GM19455 (cell line): ENCODE data around the gene RNH1.

Experiments
- ATAC-seq: cut with Tn5 transposase; IDR thresholded peaks from one replicate; pipeline ENCODE4 v1.9.1; 2021; ENCODE audit not compliant: unreplicated experiment

Gene RNH1

DNA sequence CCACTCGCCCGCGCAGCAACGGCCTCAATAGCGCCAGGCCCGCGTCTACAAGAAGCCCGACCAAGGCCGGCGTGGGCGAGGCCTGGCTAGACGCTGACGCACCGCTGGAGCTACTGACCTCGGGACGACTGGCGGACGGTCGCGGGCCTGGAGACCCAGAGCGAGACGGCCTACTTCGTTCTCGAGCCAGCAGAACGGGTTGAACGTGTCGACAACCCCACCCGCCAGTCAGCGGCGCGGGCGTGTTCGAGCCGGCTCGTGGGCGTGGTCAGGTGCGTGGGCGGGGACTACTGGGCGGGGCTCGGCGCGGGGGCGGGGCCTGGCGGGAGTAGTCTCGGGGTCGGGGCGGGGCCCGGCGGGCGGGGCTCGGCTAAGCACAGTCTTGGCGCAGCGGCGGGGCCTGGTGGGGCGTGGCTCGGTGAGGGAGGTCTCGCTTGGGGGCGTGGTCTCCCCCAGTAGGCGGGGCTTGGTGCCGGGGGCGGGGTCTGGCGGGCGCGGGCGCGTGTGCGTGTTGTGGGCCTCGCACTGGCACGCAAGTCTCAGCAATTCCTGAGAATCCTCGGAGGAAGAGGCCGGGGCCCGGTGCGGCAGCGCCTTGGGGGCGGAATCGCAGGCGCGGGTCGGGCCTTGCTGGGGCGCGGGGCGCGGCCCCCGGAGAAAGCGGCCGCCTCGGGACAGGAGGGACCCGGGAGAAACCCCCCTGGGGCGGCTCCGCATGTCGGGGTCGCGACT, at the start of gene RNH1:
Gene RNH1 (minus strand): TSS at position 248 of the 732 bp plus-strand sequence. CDS start 5,080 bp downstream, outside the sequence.
- peak; percentile 41 for ATAC-seq

DNA sequence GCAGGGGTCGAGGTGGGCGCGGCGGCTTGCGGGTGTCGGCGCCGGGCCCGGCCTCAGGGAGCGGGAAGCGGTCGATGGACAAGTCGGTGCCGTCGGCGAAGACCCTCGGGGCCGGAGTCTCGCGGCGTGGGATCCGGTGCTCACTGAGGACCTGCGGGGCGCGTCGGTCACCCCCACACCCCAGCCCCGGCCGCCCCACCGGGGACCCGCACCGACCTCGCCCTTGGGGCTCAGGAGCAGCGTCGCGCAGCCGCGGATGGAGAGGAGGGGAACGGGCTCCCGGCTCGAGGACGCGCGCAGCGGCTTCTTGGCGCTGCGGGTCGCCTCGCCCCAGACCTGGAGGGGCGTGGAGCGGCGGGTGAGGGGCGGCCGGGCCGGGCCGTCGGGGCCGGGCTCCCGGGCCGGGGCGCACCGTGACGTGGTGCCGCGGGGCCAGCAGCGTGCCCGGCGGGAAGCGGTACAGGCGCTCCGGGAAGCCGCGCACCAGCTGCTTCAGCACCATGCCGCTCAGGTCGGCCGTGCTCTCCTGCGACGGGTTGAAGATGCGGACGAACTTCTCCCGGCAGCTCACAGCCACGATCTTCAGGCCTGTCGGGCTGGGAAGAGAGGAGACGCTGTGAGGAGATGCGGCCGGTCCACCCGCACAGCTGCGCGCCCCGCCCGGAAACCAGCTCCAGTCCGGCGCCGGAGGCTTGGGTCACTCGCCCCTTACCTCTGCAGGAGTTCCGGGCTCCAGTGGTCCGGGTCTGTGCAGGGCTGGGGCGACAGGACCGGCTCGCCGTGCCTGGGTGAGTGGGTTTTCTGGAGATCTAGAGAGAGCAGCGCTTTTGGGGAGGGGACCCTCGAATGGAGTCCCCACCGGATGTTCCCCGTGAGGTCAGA, 49.0 kb upstream of the RNH1 start:
- ATAC-seq, result no peak

DNA sequence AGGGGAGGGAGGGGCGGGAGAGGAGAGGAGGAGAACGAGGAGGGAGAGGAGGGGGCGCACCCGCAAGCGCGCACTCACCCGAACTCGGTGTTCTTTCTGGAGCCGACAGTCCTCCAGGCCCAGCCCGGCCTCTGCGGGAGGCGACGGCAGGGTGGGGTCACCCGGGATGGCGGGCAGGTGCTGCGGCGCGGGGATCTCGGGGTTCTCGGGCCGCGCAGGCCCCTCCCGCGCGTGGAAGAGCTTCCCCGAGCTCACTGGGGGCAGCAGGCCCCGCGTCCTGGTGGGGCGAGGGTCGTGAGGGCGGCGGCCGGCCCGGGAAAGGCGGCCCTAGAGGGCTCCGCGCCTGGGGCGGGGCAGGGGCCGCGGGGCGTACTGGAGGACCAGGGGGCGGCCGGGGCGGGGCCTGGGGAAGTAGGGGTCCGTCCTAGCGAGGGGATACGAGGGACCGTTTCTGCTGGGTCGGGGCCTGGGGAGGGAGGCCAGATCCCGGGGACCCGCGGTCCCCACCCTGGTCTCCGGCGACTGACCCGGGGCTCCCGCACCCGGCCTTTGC, 48.3 kb upstream of the RNH1 start:
- ATAC-seq, result no peak

DNA sequence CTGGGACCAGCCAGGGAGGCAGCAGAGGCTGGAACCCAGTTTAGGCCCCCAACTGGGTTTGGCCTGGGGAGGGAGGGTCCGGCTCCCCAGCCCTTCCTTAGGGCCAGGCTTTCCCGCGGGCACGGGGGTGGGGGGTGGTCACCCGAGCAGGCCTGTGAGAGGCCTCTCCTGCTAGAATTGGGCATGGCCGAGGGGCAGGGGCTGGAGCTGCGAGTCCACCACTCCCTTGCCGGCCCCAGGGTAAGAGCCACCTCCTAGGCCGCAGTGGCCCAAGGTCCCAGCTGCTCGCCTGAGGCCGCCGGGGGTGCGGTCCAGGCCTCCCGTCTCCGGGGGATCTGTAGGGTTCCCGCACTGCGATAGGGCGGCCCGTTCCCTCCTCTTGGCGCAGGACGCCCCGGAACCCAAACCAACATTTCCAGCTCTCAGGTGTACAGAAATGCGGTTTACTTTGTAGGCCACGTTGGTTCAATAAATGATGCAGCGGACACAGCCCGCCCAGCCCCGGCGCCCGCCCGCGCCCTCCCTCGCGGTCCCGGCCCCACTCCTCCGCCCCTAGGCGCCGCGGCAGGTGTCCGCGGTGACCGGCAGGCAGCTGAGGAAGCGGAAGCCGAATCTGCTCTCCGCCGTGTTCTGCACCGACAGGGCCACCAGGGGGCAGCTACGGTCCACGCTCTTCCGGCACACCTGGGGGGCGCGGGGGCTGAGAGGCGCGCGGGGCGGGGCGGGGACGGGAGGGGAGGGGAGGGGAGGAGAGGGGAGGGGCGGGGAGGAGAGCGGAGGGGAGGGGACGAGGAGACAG, 47.6 kb upstream of the RNH1 start:
- ATAC-seq, result no peak

DNA sequence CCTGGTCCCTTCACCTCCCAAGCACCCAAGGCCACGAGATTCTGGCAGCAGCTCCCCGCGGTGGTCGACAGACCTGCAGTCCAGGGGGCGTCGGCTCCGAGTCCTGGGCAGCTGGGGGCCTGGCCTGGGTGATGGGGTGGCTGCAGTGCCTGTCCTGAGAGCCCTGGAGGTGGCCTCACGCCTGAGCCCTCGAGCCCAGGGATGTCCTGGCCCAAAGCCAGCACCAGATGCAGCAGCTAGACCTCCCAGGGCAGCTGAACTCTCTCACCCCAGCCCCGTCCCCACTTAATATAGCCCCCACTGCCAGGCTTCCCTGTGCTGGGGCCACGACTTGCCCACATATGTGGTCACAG, 46.9 kb upstream of the RNH1 start:
- no peak for ATAC-seq

DNA sequence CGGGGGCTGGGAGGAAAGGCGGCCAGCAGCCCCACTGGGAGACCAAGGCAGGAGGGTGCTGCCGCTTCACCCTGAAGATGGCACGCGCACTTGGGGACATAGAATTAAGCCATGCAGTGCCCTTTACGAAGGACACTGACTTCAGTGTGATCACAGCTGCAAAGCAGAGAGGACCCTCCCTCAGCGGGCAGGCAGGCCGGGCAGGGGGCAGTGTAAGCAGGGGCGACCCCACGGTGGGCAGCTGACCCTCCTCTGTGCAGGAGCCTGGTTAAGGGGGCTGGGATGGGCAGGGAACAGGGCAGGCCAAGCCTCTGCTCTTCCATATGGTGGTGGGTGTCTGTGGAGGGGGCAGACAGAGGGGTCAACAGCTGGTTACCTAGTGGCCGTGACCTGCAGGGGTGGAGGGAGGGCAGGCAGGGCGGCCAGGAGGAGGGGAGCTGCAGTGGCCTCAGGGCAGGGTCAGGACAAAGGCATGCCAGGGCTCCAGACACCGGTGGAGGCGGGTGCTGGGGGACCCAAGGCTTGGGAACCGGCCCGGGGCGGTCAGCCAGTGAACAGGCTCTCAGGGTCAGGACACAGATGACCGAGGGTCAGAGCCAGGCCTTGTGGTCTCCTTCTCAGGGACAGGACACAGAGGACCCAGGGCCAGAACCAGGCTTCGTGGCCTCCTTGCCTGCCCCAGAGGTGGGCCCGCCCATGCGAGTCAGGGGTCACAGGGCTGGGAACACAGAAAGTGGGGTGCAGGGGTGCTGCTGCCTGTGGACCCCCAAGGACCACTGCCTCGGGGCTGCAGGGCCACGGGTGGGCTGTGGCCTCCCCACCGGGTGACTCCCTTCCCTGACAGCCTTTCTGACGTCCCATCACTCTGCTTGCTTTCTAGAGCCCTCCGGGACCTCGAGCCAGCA, 46.3 kb upstream of the RNH1 start:
- ATAC-seq, result no peak

DNA sequence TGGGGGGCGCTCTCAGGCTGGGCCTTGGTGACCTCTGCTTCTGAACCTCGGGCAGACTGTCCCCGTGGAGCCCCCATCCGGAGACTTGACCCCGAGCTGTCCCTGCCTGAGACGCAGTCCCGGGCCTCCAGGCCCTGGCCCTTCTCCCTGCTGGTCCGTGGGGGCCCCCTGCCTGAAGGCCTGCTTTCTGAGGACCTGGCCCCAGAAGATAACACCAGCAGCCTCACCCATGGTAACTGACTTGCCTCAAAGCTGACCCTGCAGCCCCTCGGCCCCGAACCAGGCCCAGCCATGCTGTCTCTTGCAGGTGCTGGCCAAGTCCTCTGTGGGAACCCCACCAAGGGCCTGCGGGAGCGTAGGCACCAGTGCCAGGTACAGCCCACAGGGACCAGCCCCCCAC, 44.6 kb upstream of the RNH1 start:
- ATAC-seq, result no peak

DNA sequence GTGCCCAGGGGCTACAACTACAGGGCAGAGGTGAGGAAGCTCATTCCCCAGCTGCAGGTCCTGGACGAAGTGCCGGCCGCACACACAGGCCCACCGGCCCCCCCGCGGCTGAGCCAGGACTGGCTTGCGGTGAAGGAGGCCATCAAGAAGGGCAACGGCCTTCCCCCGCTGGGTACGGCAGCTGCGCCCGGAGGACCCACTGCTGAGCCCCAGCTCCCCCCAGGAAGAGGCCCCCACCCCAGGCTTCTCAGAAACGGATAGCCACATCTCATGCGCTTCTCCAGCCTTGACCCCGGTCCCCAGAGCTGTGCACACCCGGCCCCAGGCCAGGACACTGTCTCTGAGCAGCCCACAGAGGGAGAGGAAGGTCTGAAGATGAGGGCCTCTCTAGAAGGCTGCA, 44.1 kb upstream of the RNH1 start:
- no peak for ATAC-seq

DNA sequence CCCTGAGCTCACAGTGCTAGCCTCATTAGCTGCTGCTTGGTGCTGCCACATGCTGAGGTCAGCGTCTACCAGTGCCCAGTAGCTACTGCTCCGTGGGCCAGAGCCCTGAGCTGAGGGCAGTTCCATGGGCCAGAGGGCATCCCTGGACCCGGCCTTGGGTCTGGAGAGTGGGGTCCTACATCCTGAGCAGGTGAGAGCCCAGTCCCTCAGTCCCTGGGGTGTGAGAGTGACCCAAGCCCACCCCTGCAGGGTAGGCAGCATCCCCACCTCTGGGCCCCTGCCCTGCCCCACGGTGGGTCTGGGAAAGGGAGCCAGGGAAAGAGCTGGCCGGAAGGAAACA, 43.7 kb upstream of the RNH1 start:
- ATAC-seq, result no peak

DNA sequence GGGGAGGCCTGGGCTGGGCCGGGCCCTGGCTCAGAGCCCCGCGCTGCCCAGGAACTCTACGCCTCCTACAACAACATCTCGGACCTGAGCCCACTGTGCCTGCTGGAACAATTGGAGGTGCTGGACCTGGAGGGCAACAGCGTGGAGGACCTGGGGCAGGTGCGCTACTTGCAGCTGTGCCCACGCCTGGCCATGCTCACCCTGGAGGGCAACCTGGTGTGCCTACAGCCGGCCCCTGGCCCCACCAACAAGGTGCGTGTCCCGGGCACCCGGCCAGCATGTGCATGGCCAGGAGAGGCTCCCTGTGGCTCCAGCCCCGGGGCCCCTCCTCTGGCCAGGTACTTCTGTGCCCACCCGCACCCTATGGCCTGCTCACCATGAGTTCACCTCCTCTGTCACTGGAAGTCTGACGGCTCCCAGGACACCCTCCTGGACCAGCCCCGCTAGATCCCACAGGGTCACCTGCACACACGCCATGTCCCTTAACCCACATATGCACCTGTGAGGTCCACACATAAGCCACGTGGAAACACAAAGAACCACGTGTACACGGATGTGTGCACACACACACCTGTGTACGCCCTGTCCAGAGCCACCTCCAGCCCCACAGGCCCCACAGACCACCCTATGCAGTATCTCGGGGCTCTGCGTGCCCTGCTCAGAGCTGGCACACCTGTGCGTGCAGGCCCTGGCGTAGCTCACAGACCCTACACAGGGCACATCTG, 43.1 kb upstream of the RNH1 start:
- ATAC-seq, result no peak

DNA sequence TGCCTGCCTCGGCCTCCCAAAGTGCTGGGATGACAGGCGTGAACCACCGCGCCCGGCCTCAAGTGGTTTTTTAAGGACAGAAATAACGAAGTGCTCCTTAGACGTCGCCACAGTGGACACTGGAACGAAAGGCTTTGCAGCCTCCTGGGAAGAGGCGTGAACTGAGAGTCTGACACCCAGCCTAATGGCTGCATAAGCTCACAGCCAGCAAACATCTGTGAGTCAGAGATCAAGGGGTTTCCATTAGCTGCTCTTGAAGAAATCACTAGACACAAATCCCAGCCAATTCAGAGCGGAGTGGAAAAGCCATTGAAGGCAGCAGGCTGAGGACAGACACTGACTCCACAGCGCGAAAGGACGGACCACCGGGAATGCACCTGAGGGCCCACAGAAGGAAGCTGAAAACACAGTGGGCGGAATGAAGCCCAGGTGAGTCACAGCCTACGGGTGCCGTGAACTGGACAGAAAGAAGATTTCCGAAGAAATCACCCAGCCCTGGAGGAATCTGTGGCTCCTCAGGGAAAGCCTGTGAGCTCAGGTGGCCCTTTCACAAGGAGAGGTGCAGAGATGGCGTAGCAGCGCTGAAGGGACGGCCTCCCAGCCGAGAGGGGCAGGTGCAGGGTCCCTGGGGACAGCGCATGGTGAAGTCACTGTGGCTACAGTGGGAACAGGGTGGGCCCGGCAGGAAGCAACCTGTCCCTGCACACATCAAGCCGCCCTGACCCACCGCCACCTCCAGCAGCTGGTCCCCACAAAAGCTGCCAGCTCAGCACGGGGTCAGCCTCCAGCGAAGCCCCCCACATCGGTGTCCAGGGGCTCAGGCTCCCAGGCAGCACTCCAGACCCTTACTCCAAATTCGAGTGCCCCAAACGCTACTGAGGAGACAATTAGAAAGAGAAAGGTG, 41.9 kb upstream of the RNH1 start:
- ATAC-seq, result no peak

DNA sequence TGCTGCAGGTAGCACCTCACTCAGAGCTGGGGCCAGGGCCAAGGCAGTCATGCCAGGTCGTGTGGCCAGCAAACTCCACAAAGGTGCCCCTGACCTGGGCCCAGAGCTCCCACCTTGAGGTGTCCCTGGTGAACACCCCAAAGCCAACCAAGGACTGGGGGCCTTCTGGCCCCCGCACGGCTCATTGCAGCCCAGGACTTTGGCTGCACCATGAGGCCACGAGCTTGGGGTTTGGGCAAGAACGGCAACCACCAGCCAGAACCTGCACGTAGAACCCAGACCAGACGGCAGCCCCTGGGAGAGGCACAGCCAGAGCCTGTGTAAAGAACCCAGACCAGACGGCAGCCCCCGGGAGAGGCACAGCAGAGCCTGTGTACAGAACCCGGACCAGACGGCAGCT, 38.1 kb upstream of the RNH1 start:
- no peak for ATAC-seq

DNA sequence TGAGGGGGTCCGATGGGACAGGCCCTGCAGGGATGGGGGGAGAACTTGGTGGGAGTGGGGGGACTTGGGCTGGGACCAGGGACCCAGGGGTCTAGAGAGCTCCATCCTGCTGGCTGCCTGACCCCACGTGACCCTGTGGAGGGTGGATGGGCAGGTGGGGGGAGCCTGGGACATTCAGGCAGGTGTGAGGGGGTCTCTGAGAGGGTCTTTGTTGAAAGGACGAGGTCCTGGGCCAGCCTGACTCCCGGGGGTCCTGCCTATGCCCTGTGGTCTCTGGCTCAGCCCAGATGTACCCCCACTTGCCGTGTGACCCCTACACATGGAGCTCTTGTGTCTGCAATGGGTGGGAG, 37.8 kb upstream of the RNH1 start:
- no peak for ATAC-seq

DNA sequence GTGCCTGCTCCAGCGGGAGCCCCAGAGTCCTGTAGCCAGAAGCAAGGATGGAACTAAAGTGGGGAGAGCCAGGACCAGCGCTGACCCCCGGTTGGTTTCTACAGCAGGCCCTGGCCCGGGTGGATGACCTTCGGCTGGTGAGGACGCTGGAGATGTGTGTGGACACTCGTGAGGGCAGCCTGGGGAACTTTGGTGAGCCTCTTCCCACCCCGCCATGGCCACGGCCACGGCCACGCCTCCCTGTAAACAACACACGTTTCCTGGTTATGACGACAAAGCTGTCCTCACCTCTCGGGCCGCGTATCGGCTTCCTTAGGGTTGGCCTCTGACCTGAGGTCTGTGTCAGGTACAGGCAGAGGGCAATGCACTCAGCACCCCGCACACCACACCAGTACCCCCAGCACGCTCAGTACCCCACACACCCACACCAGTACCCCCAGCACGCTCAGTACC, 34.4 kb upstream of the RNH1 start:
- no peak for ATAC-seq

DNA sequence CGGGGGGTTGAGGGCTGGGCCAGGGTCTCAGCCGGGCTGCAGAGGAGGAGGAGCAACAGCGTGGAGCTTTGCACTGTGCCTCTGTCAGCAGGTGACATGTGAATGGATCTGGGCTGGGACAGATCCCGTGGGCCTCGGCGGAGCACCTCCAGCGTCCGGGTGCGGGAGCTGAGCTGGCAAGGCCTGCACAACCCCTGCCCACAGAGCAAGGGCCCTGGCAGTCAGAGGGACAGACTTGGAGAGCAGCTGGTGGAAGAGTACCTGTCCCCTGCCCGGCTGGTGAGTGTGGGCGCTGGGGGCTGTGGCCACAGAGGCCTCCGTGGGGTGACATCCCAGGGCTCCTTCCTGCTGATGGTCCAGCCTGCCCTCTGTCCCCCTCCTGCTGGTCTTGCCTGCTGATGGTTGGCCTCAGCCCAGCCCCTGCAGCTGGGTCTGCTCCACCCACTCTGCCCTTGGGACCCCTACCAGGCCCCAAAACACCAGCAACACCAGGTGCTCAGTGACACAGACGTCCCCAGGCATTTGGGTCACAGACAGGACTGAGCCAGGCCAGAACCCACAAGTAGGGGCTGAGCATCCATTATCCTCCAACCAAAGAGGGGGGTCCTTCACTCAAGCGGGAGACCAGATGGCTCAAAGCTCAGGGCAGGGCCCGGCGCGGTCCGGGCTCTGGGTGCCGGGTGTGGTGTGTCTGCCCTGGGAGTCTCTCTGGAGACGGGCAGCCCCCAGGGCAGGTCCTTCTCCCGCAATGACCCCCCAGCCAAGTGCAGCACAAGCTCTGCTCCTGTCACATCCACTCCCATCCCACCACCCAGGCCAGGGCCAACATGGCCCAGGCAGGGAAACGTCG, 33.8 kb upstream of the RNH1 start:
- ATAC-seq, result no peak

DNA sequence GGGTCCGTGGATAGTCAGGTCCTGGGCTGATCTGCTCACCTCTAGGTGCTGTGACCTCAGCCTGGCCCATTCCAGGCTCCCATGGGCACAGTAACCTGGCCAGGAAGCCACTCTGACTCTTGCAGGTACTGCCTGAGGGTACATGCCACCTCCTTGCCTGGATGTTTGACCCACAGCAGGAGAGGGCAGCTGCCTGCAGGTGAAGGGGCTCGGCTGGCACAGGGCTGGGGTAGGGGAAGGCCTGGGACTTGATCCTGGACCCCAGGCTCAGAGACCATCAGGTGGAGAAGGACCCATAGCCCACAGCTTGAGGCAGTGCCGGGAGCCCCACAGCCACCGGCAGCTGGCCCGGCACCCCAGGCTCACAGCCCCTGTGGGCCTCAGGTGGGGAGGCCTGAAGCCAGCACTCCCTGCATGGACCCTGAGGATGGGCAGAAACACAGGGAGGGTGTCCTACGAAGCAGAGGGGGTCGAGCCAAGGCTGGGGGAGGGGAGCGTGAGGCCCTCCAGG, 33.0 kb upstream of the RNH1 start:
- ATAC-seq, result no peak

DNA sequence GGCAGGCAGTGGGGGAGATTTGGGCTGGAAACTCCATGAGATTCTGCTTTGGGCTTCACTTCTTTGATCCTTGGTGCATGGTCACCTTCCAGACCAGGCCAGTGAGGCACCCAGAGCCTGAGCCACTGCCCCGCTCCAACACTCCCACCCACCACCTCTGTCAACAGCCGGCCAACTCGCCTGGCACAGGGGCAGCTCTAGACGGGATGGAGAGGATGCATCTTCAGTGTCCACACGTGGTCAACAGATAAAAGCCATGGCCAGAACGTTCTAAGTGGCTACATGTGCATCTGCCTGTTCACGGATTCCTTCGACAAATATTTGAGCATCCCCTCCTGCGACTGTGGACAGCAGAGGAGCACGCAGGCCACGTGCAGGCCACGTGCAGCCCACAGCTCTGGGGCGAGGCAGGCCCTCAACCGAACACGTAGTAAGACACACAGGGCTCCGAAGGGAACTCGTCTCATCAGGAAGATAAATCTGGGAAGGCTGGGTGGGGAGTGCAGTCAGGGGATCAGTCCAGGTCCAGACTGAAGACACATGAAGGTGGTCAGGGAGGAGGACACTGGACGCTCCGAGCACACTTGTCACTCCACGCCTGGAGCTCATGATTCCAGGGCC, 31.5 kb upstream of the RNH1 start:
- ATAC-seq, result no peak
